Epidermal melanocyte (primary cell): ENCODE data around the gene GLRX5.

ENCODE experiments used
- DNase-seq: peaks from one replicate; pipeline ENCODE4 v3.0.0; 2011; ENCODE audit warnings: low spot score; ENCODE audit not compliant: insufficient read length

GLRX5 gene

DNA sequence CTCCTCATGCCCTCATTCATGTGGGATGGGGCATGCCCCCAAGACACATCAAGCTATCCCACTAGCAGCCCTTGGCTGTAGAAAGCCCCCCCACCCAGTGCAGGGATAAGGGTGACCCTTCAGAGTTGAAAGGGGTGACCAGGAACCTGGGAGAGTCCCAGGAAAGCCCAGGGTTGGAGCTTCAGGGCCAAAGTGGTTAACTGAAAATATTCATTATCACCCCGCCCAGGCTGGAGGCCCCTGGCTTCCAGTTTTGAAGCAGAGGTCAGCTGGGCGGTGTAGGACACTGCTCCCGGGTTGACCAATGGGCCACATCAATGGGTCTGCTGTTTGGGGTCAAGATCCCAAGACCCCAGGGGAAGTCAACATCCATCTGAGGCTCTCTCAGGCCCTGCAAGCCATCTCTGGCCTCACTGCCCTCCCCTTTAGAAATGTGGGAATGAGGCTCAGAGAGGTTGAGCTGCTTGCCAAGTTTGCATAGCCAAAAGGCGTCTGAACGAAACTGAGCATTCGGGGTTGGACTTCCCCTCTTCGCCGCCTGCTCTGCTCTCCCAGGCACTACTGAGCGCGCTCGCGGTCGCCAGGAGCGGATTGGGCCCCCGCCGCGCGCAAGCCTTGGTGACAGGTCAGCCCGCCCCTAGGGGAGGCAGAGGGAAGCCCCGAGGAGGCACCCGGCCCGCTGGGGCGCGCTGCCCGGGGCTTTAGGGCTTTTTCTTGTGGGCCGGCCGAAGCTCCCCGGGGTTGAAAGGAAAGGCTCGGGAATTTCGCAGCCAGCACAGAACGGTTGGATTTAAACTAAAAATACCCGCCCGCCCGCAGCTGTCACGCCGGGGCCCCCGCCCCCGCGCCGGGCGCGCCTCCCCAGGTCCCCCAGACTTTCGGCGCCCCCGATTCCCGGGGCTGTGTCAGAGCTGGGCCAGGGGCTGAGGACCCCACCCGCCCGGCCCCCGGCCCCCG, 19.0 kb upstream of the GLRX5 start:
- no peak for DNase-seq

GRCh38 chr14:95516554-95517181, 18.2 kb upstream of the GLRX5 start, which contains the start of gene SYNE3:
TSS of gene SYNE3 (minus strand) at chr14:95516650. CDS start at chr14:95475821, 40,829 bp downstream.
- DNase-seq = peak; percentile 79

- DNase-seq = no peak
These were observed 16.7 kb upstream of the GLRX5 start for GRCh38 chr14:95518045-95518751.

- DNase-seq = no peak
These were observed 15.2 kb upstream of the GLRX5 start for GRCh38 chr14:95519699-95520098.

- DNase-seq = no peak
These were observed 14.5 kb upstream of the GLRX5 start for GRCh38 chr14:95520346-95520745.

DNA sequence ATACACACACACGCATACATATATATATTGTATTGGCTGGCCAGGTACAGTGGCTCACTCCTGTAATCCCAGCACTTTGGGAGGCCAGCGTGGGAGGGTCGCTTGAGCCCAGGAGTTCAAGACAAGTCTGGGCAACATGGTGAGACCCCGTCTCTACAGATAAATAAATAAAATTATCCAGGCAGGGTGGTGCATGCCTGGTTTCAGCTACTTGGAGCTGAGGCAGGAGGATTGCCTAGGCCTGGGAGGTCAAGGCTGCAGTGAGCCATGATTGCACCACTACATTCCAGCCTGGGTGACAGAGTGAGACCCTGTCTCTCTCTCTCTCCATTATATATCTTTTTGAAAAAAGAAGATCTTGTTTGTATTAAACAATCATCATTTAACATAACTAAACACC, 13.8 kb upstream of the GLRX5 start:
- no peak for DNase-seq

DNA sequence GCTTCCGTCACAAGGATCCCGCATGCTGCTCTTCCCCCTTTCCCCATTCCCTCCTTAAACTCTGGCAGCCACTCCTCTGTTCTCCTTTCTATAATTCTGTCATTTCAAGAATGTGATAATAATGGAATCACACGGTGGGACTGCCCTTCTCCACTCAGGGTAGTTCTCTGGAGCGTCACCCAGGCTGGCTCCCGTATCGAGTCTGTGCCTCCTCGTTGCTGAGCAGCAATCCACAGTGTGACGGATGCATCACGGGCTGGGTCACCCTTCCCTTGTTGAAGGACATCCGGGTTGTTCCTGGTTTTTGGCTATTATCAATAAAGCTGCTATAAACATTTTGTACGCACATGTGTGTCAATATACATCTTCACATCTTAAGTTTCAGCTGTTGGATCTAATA, 12.7 kb upstream of the GLRX5 start:
- no peak for DNase-seq

DNA sequence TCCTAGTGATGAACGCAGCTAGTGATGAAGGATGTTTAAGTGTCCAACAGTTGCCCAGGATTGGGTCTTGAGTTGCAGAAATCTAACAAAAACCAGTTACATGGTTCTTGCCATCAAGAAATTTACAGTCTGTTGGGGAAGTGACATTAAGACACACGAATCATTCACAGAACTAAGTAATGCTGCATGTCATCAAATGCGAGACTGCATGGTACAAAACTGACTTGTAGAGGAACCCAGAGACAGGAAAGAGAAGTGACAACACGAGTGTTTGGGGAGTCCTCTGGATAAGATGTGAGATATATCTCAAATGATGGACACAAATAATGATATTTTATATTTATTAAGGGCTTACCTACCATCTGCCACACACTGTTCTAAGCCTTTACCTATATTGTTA, 12.3 kb upstream of the GLRX5 start:
- DNase-seq = no peak

- DNase-seq = no peak
These were observed 11.6 kb upstream of the GLRX5 start for GRCh38 chr14:95523051-95523814.

- DNase-seq = no peak
These were observed 10.9 kb upstream of the GLRX5 start for GRCh38 chr14:95523815-95524448.

GRCh38 chr14:95524706-95525512, 9.9 kb upstream of the GLRX5 start:
- DNase-seq = no peak

- DNase-seq = no peak
These were observed 8.9 kb upstream of the GLRX5 start for GRCh38 chr14:95525999-95526398.

DNA sequence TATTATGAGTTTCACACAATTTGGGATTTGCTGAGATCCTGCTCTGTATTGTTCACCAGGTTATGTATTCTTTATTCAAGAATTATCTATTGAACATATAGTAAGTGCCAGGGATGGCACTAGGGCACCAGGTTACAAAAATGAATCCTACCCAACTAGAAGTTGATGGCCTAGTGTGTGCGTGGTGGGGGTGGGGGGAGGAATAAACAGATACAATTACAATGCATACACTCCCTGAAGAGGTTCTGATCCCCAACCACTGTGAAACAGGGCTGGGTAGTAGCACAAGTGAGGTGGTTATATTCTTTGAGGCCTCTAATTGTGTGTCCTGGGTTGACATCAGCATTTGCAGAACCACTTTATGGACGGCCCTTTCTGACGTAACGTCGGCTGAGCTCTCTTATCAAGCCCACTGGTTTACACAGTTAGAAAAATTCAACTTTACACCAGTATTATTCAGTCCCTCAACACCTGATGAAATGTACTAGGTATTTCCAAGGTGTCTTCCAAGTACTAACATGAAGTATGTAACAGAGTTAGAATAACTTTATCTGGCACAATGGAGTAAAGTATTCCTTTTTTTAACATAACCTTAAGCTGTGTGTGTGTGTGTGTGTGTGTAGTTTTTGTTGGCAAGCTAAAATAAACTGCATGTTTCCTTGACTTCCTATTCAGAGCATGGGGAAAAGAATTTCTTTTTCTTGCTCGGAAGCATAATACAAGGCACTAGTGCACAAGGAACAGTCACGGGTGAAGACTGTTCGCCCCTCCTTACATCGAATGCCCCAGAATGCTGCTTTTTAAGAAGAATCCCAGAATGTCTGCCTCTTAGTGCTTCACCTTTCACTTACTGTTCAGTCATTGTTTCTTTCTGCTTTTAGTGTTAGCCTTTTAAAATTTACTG, 8.1 kb upstream of the GLRX5 start:
- DNase-seq = no peak

GRCh38 chr14:95527387-95528002, 7.4 kb upstream of the GLRX5 start:
- DNase-seq = no peak

DNA sequence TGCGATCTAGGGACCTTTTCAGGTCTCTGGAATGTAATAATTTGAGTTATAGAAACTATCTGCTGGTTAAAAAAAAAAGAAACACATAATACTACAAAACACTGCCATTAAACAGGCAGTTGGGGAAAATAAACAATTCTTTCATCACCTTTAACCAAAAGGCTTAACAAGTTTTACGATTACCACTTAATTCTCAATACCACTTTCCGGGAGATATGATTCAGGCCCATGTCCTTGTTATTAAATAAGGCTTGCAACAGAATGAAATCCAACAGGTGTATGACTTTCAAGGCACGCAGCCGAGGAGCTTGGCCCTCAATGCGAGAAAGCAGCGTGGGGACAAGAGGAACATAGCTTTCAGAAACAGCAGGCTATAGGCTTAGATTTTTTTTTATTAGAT, 5.6 kb upstream of the GLRX5 start:
- DNase-seq = no peak

DNA sequence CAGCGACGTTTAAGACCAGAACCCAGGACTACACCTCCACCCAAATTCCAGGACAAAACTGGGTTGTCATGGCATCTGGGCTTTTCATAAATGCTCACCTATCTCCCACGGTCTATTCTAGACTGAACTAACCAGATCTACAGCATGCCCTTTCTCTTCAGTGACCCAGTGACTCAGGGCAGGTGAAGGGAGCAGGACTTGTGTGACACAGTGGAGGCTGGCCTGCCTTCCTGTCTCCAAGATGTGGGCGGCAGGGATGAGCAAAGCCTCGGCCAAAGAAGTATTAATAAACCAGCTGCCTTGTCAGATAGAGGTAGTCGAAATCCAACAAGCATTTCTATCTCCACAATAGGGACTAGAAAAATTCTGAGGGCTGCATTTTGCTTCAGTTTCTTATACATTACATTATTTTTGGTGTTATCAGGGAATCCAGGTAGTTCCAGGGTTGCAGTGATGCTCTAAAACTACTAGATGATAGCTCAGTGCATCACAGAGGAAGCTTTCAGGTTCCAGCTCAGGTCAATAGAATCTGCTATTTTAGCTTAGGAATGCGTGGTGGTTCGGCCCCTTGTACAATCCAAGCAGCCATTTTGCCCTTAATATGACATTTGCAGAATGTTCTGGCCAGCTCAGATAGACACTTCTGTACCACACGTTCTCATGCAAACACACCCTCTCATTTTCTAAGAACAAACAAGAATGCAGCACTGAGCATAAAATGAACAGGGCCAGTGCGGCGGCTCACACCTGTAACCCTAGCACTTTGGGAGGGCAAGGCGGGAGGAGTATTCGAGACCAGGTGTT, 4.2 kb upstream of the GLRX5 start:
- no peak for DNase-seq

- DNase-seq = no peak
These were observed 3.4 kb upstream of the GLRX5 start for GRCh38 chr14:95531473-95531872.

DNA sequence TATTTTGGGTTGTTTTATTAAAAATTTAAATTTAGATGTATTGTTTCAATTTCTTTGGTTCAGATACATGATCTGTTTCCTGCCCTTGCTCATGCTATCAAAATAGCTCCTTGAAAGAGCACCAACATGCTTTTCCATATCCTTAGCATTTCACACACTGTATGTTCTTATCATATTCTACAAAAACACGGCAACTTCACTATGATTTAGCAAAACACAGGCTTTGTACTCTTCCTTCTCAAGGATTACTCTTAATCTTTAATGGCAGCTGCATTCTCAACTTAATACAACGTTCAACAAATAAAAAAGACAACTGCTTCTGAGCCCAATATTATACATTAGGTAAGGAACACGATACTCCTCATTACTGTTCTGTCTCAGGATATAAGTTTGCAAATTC, 2.9 kb upstream of the GLRX5 start:
- no peak for DNase-seq
